HFF-Myc (cell line): ENCODE results near the gene ZNF488.

Experiments
- DNase-seq: peaks from one replicate; pipeline ENCODE4 v3.0.0-alpha.2; 2011; ENCODE audit warnings: low read depth; ENCODE audit errors: extremely low read depth
- H3K4me3 ChIP-seq: replicated peaks from 2 replicates; pipeline ENCODE4 v1.5.1; 2011; ENCODE audit warnings: low read depth, mild to moderate bottlenecking, control low read depth, low read length
- CTCF ChIP-seq: IDR thresholded peaks from 2 replicates; pipeline ENCODE4 v1.5.1; 2012; ENCODE audit warnings: mild to moderate bottlenecking, low read depth, low read length, control low read depth; ENCODE audit errors: missing control alignments

Gene ZNF488

GRCh38 chr10:47349941-47350371 is 34.1 kb downstream of the ZNF488 start:
- DNase-seq, result no peak
- no peak for TF ChIP-seq CTCF
- no peak overlapping the region for H3K4me3 ChIP-seq

GRCh38 chr10:47349516-47349915 is 34.6 kb downstream of the ZNF488 start:
- TF ChIP-seq CTCF, result no peak
- H3K4me3 ChIP-seq, result no peak overlapping the region
- DNase-seq, result no peak

- DNase-seq, result no peak
- no peak for TF ChIP-seq CTCF
- no peak overlapping the region for H3K4me3 ChIP-seq
Measured at GRCh38 chr10:47348661-47349470, 35.2 kb downstream of the ZNF488 start.

GRCh38 chr10:47348138-47348651 is 35.9 kb downstream of the ZNF488 start, which contains the start of gene RBP3:
Gene RBP3, plus strand, starts transcription at chr10:47348363. Its CDS starts 122 bp downstream, at chr10:47348485.
- no peak for TF ChIP-seq CTCF
- DNase-seq, result no peak
- no peak within 1 kb of the TSS for H3K4me3 ChIP-seq

GRCh38 chr10:47347303-47347675 is 36.8 kb downstream of the ZNF488 start:
- DNase-seq, result no peak
- no peak for TF ChIP-seq CTCF
- no peak overlapping the region for H3K4me3 ChIP-seq

- TF ChIP-seq CTCF, result no peak
- H3K4me3 ChIP-seq, result no peak overlapping the region
- DNase-seq, result peak; percentile 20
Measured at GRCh38 chr10:47346581-47347302, 37.4 kb downstream of the ZNF488 start.
